Glutamatergic neuron (in vitro differentiated cells): ENCODE data around the gene ATXN7L2. TPM values are rescaled to one million over a fixed set of nuclear protein-coding genes. Genes with fewer than 3 reads are reported as not detected.

Experiments
- DNase-seq: peaks from one replicate; pipeline ENCODE4 v3.0.0; 2022
- H3K27ac Mint-ChIP-seq: one replicate; pipeline ENCODE4 v1.8.0; 2020; ENCODE audit warnings: mild to moderate bottlenecking, mixed read lengths, inconsistent platforms; ENCODE audit not compliant: unreplicated experiment
- H3K27me3 Mint-ChIP-seq: one replicate; pipeline ENCODE4 v1.8.0; 2020; ENCODE audit warnings: mild to moderate bottlenecking, moderate library complexity, mixed read lengths, inconsistent platforms; ENCODE audit not compliant: unreplicated experiment
- H3K36me3 Mint-ChIP-seq: one replicate; pipeline ENCODE4 v1.8.0; 2020; ENCODE audit warnings: mild to moderate bottlenecking, mixed read lengths, inconsistent platforms; ENCODE audit not compliant: unreplicated experiment
- H3K4me1 Mint-ChIP-seq: one replicate; pipeline ENCODE4 v1.8.0; 2020; ENCODE audit warnings: mild to moderate bottlenecking, low read depth, mixed read lengths, inconsistent platforms; ENCODE audit not compliant: unreplicated experiment
- H3K4me3 Mint-ChIP-seq: one replicate; pipeline ENCODE4 v1.8.0; 2020; ENCODE audit warnings: mild to moderate bottlenecking, mixed read lengths, inconsistent platforms; ENCODE audit not compliant: unreplicated experiment
- H3K9me3 Mint-ChIP-seq: one replicate; pipeline ENCODE4 v1.8.0; 2020; ENCODE audit warnings: mild to moderate bottlenecking, moderate library complexity, mixed read lengths, inconsistent platforms; ENCODE audit not compliant: unreplicated experiment
- CTCF ChIP-seq: fragments of 200-600 bp; sonication (generic); IDR thresholded peaks from one replicate; pipeline ENCODE4 v1.5.0; 2021; ENCODE audit not compliant: partially characterized antibody, unreplicated experiment
- total RNA-seq: library from RNA; stranded (reverse); fragmentation: NEBNext Ultra II Directional; extraction: Animal tissue kit (Norgen Biotek cat#: 25700); gene quantifications from one replicate; pipeline ENCODE4 v1.2.1, GENCODE V29; 2021; ENCODE audit not compliant: unreplicated experiment

ATXN7L2 gene
- total RNA-seq, 1 donor from 2014 or later = 54.9 TPM

- peak overlapping the region; percentile 44 for H3K27ac Mint-ChIP-seq
- TF ChIP-seq CTCF = no peak
- peak overlapping the region; percentile 19 for H3K4me3 Mint-ChIP-seq
- peaks cover 58% of the 10 kb centered on the region for H3K4me1 Mint-ChIP-seq
- H3K36me3 Mint-ChIP-seq = peaks cover 7% of the 10 kb centered on the region
- peaks cover 11% of the 10 kb centered on the region for H3K27me3 Mint-ChIP-seq
- H3K9me3 Mint-ChIP-seq = peaks cover 11% of the 10 kb centered on the region
- no peak for DNase-seq
Observed at GRCh38 chr1:109497449-109498160, 13.9 kb downstream of the ATXN7L2 start.

GRCh38 chr1:109498161-109498801 lies 14.6 kb downstream of the ATXN7L2 start:
- Mint-ChIP-seq H3K36me3 (peaks cover 7% of the 10 kb centered on the region), H3K4me3 (peak overlapping the region; percentile 52), H3K27ac (peak overlapping the region; percentile 88), H3K27me3 (peaks cover 12% of the 10 kb centered on the region), H3K4me1 (peaks cover 55% of the 10 kb centered on the region), H3K9me3 (peaks cover 9% of the 10 kb centered on the region)
- peak; percentile 91 for DNase-seq
- peak; percentile 81 for TF ChIP-seq CTCF

DNA sequence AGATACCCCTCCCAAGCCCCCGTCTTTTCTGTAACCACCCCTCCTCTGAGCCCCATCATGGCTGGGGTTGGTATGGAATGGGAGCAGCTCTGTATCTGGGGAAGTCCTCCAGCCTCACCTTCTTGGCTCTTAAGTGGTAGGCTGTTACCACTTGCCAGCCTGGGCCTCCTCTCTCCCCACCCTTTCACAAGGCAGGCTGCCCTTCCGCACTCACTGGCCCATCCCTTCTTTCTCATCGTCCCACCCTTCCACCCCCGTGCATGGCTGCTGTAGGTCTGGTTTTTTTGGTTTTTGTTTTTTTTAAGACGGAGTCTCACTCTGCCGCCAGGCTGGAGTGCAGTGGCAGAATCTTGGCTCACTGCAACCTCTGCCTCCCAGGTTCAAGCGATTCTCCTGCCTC lies 15.4 kb downstream of the ATXN7L2 start:
- Mint-ChIP-seq H3K9me3 (peaks cover 9% of the 10 kb centered on the region), H3K27me3 (peaks cover 12% of the 10 kb centered on the region), H3K4me1 (peaks cover 54% of the 10 kb centered on the region), H3K36me3 (peaks cover 7% of the 10 kb centered on the region), H3K27ac (peak overlapping the region; percentile 83), H3K4me3 (peak overlapping the region; percentile 73)
- TF ChIP-seq CTCF = no peak
- no peak for DNase-seq

DNA sequence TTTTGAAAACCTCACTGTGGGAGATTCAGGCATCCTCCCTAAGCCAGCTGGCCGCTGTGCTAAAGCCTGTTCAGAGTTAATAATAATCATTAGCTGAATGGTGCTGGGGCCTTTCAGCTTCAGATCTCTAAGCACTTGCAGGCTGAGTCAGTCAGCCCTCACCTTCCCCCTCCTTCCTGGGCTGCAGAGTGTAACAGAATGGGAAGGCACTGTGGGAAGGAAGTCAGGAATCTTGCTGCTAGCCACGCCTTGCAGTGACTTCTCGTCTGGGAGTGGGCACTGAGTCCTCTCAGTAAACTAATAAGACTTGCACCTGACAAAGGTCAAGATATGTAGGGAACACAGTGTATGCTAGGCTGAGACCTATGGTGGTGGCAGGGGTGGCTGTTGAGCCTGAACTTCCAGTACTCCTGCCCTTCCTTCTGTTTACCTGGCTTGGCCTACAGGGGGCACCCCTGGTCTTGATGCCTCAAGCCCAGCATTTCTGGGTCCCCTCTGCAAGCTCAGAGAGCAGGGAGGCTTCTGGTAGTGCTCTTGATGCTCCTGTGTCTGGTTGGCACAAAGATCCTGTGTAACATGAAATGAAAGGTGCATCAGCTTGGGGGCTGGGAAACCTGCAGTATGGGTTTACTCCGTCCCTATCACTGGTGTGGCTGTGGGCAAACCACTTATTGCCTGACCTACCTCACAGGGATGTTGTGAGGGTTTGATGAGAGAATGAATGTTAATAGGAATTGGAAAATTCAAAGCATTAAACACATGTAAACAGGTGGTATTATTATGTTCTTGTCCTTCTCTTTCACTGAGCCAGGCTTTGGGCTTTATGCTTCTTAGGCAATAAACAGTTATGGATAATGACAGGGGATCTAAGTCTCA lies 16.2 kb downstream of the ATXN7L2 start:
- peaks cover 9% of the 10 kb centered on the region for H3K9me3 Mint-ChIP-seq
- peak; percentile 45 for TF ChIP-seq CTCF
- peaks cover 7% of the 10 kb centered on the region for H3K36me3 Mint-ChIP-seq
- H3K4me3 Mint-ChIP-seq = peak overlapping the region; percentile 73
- peaks cover 54% of the 10 kb centered on the region for H3K4me1 Mint-ChIP-seq
- peak; percentile 49 for DNase-seq
- H3K27me3 Mint-ChIP-seq = peaks cover 9% of the 10 kb centered on the region
- H3K27ac Mint-ChIP-seq = peak overlapping the region; percentile 83
